GM18498 (cell line): ENCODE results near the gene TREML1.
A peak's percentile ranks its signal among the peaks of the same experiment; 100 is the strongest.
"Not testable (repeated sequence)": the region's sequence is repeated elsewhere in the genome, so short reads cannot be mapped to it uniquely, and the experiment has no call there.

ENCODE experiments used
- ATAC-seq: cut with Tn5 transposase; IDR thresholded peaks from one replicate; pipeline ENCODE4 v1.9.1; 2021; ENCODE audit warnings: mild to moderate bottlenecking, moderate library complexity; ENCODE audit not compliant: unreplicated experiment

TREML1 gene, protein sequence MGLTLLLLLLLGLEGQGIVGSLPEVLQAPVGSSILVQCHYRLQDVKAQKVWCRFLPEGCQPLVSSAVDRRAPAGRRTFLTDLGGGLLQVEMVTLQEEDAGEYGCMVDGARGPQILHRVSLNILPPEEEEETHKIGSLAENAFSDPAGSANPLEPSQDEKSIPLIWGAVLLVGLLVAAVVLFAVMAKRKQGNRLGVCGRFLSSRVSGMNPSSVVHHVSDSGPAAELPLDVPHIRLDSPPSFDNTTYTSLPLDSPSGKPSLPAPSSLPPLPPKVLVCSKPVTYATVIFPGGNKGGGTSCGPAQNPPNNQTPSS

DNA sequence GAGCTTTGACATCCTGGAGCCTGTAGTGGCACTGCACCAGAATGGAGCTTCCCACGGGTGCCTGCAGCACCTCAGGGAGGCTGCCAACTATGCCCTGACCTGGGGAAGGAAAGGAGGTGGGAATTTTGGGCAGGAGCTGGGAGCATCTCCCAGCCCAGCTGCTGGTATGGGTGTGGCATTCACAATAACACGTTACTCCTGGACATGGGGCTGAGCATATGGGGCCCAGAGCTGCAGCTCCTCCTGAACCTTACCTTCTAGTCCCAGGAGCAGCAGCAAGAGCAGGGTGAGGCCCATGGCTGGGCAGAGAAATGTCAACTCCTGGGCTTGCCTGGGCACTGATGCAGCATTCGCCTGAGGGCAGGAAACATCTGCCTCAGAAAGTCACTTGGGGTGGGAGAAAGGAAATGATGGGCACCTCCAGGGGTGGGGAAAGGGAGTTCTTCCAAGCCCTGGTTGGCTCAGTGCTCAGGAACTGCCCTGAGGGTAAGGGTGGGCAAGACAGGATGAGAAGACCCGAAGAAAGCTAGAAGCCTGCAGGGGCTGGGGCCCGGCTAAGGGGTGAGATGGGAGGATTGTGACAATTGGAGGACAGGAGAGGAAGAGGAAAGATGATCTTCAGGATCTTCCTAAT, at the start of gene TREML1:
TREML1 (minus strand) TSS at position 356 of the 634 bp plus-strand sequence; CDS start at position 297, 59 bp downstream.
- no peak for ATAC-seq

DNA sequence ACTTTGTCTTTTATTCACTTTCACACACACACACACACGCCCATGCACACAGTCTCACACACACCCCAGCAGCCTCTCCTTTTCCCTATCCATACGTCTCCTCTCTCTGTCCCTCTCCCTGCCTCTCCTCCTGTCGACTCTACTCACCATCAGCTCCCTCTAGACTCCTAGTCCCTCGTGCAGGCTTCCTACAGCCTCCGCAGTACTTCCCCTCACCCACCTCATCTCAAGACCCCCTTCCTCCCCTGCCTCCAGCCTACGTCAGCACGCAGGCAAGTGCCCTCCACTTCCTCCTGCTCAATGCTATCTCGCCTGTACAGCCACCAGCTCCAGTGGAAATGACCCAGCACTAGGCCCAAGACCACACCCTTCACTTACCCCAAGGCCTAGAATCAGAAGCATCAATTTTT, 47.6 kb upstream of the TREML1 start:
- no peak for ATAC-seq

DNA sequence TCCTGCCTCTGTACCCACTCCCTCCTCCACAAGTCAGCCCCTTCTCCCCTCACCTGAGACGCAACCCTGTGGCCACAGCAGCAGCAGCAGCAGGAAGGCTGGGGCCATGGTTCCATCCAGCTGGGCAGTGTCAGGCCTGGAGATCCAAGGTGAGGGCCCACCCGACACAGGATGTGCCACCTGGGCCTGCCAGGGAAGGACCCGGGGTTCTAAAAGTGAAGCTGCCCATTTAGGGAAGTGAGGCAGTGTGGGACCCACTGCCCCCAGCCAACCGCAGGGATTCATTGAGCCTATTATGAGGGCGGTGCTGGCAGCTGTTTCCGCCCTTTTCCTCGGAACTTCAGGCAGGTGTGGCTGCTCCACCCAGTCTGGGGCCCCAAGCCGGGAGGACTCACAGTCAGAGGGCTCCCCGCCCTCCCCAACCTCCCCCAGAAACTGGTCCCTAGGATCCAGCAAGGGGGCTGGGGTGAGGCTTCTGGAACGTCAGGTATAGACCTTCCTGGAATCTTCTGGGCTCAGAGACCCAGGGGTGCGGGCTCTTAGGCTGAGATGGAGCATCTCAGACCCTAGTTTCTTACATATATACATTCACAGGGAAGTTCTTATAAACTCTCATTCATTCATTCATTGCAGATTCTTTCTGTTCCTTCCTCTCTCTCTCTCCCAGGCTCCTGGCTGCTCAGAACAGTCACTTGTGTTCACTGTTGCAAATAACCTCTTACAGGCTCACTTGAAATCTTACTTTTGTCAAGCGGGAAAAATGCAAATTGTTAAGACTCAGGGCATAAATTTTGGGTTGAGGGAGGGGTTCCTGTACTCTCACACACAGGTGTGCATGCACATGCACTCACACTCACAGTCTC, 47.0 kb upstream of the TREML1 start, which contains the start of gene TREML2:
TREML2 (minus strand) TSS at position 249 of the 863 bp plus-strand sequence; CDS start at position 108, 141 bp downstream.
- peak; percentile 32 for ATAC-seq

DNA sequence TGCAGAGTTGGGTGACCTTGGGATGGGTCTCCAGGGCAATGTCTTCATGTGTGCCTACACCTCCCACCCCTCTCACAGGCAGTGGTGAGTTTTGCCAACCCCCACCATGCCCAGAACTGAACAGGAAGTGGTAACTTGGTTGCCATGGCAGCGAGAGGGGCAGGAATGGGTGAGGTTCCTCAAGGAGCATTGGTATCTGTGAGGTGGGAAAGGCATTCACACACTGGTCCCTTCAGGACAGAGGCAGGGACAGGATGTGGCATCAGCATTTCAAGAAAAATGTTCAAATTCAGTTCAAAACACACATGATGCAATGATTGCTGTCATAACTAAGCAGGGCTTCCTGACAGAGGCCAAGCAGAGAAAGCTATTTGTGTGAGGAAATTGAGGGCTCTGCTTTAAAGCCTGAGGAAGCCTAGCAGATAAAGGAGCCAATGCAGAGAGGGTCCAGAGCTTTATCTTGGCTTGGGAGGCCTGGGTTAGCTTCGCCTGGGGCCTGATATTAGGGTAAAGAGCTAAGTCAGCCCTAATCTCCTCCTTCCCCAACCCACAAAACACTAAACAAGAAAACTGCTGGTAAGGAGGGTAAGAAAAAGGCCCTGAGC, 46.3 kb upstream of the TREML1 start:
- peak; percentile 42 for ATAC-seq

DNA sequence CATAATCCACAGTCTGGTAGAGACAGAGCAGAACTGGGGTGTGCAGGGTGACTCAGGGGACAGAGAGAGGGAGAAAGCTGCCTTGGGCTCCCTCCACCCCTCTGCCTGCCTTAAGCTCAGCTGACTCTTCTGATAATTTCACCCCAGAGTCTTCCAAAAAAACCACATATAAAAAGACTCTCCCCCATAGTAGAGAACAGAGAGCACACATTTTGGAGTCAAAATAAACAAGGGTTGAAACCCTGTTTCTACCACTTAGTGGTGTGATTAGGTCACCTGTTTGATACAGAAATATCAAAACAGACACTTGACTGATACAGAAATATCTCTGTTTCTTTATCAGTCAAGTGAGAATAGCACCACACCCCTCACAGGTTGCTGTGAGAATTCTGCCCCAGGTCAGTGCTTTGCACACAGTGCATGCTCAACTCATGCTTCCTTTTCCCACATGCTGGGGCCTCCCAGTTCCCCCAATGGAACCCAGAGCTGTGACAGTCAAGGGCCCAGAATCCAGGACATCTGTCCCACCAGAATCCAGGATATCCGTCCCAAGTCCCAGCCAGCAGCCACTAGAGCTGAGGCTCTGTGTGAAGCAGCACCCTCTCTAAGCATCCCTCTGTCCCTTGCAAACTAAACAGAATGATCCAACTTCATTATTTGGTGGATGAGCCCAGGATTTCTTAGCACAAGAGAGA, 45.6 kb upstream of the TREML1 start:
- ATAC-seq, result peak; percentile 60

DNA sequence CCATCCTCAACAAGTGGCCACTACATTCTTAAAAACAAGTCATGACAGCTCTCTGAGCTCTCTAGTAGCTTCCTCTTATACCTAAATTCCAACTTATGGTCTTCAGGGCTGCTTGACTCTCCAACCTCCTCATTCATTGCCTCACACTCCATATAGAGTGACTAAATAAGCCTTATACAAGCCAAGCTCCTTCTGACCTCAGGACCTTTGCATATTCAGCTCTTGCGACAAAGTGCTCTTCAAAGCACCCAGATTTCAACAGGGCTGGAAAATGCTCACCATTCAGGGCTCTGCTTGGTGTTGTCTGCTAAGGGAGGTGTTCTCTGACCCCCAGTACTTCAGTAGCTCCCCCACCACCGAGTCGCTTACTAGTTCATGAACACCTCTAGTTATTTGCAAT, 43.1 kb upstream of the TREML1 start:
- ATAC-seq, result no peak

DNA sequence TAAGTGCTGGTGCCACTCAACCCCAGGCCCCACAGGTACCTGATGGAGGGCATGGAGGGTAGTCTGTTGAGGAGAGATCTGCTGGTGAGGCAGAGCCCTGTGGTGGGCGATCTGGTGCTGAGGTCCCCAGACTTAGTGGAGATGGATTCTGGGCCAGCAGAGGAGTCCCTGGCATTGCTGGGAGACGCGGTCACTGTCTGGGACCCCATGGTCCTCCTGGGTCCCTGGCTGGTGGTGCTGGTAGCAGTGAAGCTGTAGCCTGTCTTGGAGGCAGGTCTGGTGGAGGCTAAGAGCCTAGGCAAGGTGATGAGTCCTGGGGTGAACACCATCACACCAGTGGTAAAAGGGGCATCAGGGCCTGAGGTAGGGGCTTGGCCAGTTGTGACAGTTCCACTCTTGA, 40.2 kb upstream of the TREML1 start:
- no peak for ATAC-seq

DNA sequence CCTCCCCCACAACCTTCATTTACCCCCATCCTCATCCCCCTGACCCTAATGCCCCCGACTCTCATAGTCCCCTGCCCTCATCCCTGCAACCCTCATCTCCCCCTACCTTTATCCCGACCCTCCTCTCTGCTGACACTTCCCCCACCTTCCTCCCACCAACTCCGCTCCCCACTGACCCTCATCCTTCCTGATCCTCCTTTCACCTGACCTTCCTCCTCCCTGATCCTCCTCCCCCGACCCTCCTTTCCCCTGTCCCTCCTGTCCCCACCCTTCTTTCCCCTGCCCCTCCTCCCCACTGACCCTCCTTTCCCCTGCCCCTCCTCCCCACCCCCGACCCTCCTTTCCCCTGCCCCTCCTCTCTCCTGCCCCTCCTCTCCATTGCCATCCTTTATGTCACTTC, 39.7 kb upstream of the TREML1 start:
- no peak for ATAC-seq

DNA sequence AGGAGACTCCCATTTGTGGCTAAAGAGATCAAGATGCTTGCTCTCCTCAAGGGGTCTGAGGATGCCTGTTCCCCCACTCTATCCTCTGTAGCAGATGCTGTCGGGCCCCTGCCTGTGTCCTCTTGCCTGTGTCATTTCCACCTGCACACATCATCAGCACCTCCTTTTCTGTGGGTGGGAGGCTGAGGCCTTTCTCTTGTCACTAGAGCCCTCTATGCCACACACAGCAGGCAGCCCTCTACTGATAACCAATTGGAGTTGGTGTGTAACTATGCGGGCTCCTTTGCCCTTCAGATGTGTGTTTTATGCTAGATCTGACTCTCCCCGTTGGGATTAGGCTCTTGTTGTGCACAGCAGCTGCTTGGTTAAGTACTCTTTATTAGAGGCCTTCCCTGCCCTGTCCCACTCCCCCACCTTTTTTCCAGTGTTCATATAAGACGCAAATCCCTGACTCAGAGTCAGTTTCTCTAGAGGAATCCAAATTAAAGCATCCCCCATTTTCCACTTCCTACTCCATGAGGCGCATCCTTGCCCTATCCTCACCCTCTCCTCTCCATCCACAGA, 39.1 kb upstream of the TREML1 start:
- ATAC-seq, result no peak

DNA sequence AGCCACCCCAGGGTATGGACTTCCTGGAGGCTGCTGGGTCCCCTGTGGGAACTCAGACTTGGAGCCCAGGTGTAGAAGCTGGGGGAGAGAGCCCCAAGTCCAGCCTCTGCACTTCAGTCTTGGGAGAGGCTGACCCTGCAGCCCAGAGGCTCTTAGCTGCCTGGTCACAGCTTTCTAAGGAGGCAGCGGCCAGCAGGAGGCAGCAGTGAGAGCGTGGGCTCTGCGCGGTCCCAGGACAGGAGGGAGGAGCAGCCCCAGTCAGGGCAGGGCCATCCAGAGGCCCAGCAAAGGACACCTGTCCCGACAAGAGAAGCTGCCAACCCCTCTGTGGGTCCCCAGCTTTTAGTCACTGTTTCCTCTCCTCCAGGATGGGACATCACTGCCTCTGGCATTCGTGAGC, 37.4 kb upstream of the TREML1 start:
- ATAC-seq, result no peak

DNA sequence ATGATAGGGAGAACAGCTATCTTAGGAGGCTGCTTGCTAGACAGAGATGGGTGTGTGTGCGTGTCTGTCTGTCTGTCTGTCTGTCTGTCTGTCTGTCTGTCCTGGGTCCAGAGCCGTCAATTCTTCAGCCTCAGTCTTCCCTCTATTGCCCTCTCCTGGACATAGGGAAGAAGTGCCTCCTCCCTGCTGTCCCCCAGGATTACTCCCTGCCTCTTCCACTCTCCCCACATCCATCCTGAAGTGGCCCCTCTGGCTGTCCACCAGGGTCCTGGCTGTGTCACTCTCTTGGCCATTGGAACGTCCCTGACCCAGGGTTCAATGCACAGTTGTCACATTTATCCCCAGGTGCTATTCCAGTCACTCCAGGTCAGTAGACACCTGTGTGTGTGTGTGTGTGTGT, 36.6 kb upstream of the TREML1 start:
- ATAC-seq, result no peak

DNA sequence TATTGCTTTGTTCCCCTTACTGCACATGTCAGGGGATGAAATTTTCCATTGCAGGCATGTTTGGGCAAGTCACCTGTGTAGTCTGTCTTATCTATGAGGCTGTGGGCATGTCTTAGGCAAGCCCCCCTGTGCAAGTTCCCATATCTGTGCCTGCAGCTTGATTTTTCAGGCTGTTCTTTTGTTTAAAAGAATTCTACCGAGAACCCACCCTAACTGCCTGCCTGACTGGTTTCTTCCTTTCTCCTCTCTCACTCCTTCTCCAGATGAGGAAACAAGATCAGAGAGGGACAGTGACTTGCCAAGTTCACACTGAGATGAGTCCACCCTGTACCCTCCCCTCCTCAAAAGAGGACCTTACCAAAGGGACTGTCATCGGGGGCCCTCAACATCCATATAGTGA, 35.8 kb upstream of the TREML1 start:
- ATAC-seq, result no peak

DNA sequence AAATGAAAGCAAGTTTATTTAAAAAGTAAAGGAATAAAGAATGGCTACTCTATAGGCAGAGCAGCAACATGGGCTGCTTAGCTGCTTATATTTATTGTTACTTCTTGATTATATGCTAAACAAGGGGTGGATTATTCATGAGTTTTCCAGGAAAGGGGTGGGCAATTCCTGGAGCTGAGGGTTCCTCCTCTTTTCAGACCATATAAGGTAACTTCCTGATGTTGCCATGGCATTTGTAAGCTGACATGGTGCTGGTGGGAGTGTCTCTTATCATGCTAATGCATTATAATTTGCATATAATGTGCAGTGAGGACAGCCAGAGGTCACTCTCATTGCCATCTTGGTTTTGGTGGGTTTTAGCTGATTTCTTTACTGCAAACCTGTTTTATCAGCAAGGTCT, 34.9 kb upstream of the TREML1 start:
- ATAC-seq, result not testable (repeated sequence)

DNA sequence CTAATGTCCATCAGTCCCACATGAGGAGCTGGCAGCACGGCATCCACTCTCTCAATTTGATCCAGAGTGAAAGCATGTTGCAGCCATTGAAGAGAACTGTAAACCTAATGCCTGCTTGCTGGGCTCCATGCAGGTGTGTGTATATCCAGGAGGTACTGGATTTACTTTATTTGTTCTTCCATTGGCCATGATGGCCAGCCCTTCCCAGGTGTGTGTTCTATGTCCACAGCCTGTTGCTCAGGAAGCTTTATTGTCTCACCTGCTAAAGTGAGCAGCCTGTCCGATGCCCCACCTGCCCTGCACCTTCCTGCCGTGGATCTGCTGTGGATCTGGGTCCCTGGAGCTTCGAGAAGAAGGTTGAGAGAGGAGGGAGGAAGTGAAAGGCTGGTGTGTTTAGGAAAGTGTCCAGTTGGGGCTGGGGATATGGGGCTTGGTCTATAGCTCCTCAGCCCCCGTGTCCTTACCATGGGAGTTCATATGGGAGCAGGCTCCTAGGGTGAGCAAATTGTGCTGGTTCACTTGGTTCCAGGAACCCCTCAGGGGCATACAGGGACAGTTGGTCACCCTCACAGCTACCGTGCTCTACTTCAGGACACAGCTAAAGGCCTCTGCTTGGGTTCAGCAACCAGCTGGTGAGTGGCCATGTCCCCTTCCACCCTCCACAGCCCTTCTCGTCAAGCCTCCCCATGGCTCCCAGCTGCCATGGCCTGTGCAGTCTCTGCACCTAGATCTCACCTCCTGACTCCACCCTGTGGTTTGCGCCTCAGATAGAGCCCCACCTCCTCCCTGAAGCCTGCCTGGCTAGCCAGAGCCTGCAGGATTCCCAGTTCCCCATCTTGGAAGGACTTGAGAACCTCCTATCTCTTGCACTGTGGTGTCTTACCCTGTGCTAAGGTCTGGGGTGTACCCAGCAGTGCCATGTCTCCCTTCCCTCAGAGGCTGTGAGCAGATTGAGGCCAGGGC, 34.1 kb upstream of the TREML1 start:
- ATAC-seq, result no peak

DNA sequence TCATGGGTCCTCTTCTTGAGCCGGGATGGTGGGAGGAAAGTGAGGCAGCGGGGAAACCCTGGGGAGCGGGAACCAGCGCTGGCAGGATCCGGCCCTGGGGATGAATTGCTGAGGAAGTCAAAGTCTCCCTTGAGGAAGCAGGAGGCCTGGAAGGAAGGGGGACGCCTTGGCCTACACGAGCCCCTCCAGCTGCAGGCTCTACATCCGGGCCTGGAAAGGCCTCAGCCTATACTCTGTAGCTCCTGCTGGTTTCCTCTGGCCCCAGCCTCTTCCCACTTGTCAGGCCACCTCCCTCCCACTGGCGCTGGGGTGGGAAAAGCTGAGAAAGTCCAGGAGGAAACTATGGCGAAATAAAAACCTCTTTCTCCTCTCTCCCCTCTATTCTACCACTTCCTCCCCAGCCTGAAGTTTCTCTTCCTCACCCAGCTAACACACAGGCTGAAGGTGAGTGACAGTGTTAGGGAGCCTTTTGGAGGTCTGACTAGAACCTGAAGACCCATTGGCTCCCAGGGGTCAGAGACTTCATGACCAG, 31.9 kb upstream of the TREML1 start:
- no peak for ATAC-seq

DNA sequence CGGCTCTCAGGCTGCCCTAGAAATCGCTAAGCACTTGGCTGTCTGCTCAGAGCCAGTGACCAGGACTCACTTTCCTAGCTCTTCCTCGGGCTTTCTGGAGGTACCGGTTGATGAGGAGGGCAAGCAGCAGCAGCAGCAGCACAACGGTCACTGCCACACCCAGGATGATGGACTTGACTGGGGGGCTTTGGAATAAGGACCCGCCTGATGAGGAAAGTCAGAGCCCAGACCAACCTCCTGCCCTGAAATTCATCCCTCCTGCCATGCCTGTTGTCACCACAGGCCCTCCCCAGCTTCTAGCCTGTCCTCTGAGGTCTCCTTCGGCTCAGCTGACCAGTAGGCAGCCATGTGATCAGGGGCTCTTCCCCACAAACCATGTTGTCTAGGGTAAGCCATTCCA, 30.6 kb upstream of the TREML1 start:
- ATAC-seq, result no peak

DNA sequence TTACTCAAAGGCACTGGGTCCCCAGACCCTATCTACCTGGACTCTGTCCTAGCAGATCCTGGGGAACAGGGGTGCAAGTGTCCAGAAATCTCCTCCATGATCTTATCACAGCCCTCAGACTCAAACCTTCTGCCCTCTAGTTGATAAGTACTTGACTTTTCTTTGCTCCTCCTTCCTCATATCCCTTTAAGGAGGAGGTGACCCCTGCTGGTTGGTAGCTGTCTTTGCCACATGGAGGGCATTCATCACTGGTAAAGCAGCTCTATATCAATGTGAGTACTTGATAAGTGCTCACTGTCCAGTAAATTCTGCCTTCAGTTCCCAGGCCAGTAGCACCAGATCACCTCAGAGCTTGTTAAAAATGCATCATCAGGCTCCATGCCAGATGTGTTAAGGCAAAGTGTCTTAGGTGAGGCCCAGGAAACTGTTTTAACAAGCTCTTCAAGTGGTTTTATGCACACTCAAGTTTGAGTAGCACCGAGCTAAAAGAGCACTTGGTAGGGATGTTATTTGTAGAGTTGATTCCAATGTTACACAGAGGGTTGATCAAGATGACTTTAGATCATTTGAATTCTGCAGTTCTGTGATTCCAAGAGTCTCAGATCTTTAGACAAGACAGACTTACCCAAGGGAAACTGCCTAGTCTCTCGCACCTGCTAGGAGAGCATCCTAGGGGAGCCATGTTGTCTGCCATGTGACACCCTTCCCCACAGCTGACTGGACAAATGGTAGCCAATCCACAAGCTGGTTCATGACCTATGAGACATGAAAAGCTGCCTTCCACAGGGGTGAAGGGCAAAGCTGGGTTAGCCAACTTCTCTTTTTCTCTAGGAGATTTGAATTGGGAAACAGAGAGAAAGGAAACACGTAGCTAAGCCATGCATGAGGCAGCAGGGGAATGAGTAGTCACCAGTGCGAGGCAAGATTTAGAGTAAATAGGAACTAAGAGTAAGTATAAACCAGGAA, 28.2 kb upstream of the TREML1 start:
- peak; percentile 76 for ATAC-seq

DNA sequence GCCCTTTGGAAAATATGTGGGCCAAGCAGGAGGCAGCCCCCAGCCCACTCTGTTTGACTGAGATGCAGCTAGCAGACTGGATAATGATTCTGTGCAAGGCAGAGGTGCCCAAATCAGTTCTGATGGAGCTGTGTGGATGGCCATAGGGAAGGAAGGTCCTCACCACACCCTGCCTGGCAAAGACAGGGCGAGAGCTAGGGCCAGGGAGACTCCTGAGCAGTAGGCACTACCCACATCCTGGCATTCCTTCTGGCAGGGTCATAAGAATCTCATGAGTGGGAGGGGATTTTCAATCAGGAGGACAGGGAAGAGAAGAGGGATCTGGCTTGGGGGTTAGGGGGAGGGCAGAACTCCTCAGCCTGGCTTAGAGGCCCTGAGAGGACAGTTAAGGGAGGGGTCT, 27.4 kb upstream of the TREML1 start:
- ATAC-seq, result no peak
